K562 (cell line): ENCODE results near the gene MMP17. TPM values are rescaled to one million over a fixed set of nuclear protein-coding genes. Genes with fewer than 3 reads are reported as not detected.

Experiments
- ATAC-seq: fragments of 200-7000 bp; cut with Tn5 transposase; 3 replicates; pipeline ENCODE4 v1.9.1; 2020; ENCODE audit warnings: moderate library complexity
- BruUV-seq: library from RNA; stranded (reverse); fragments of 400-500 nt; replicated peaks from 2 replicates; lab custom pipeline; 2021; lab: Mats Ljungman, UMichigan
- CTCF ChIA-PET: fragments of 300-600 bp; formaldehyde crosslinking; extraction: SDS; loops from one replicate; lab custom pipeline; 2021; ENCODE audit warnings: low intra/inter-chr PET ratio; lab: Yijun Ruan, JAX
- POLR2A ChIA-PET: fragments of 300-600, 350-650 bp; sonication (Branson Sonifier 250); formaldehyde crosslinking; extraction: SDS; loops from one replicate; lab custom pipeline; 2021; ENCODE audit warnings: antibody characterized with exemption, inconsistent platforms; lab: Yijun Ruan, JAX
- DNase-seq, 4 experiments: peaks; one replicate each; pipeline versions ENCODE4 v3.0.0 to v3.0.0-alpha.2; 2011 to 2018; ENCODE audit warnings: low spot score in 3 of 4, mixed read lengths in 3 of 4; ENCODE audit errors: extremely low read depth in 1 of 4
- FAIRE-seq: peaks from 2 replicates; lab custom pipeline; 2011; peaks lifted over from hg19 to GRCh38; lab: Jason Lieb, UNC
- H2AFZ ChIP-seq: 2 replicates; pipeline ENCODE4 v1.6.0; 2011; ENCODE audit warnings: low read depth, low read length, control low read depth, inconsistent platforms
- H3K27ac ChIP-seq: fragments of 200-600 bp; 3 replicates; pipeline ENCODE4 v1.8.0; 2011; ENCODE audit warnings: low read depth, mild to moderate bottlenecking, control low read depth, inconsistent platforms, low read length, moderate library complexity, mixed read lengths; ENCODE audit errors: extremely low read depth
- H3K27me3 ChIP-seq, 2 experiments: fragments of 300-600 bp in 1 of 2; 2 replicates in 1 of 2; 3 replicates in 1 of 2; pipeline versions ENCODE4 v1.6.0 to v1.8.0; 2011; ENCODE audit warnings: inconsistent platforms in 2 of 2, low read length in 2 of 2, mild to moderate bottlenecking in 1 of 2, mixed read lengths in 1 of 2, moderate library complexity in 1 of 2; ENCODE audit not compliant: control insufficient read depth in 2 of 2, insufficient read depth in 2 of 2
- H3K36me3 ChIP-seq: fragments of 300-600 bp; 3 replicates; pipeline ENCODE4 v1.8.0; 2011; ENCODE audit warnings: mild to moderate bottlenecking, low read length, inconsistent platforms; ENCODE audit not compliant: control insufficient read depth, insufficient read depth
- H3K4me1 ChIP-seq, 2 experiments: fragments of 200-600 bp in 1 of 2; replicated peaks in 1 of 2; 2 replicates in 1 of 2; 3 replicates in 1 of 2; pipeline versions ENCODE4 v1.5.1 to v1.8.0; 2011; ENCODE audit warnings: inconsistent platforms in 2 of 2, low read length in 2 of 2, mild to moderate bottlenecking in 1 of 2, mixed read lengths in 1 of 2, moderate library complexity in 1 of 2; ENCODE audit not compliant: control insufficient read depth in 2 of 2, insufficient read depth in 2 of 2
- H3K4me2 ChIP-seq: 2 replicates; pipeline ENCODE4 v1.6.1; 2011; ENCODE audit warnings: low read length, control low read depth, inconsistent platforms, mixed read lengths; ENCODE audit not compliant: insufficient read depth
- H3K4me3 ChIP-seq: fragments of 200-600 bp; sonication (generic), shearing (Covaris generic); 2 replicates; pipeline ENCODE4 v1.5.1; 2016; ENCODE audit warnings: control low read depth, inconsistent platforms
- H3K79me2 ChIP-seq: fragments of 200-600 bp; 3 replicates; pipeline ENCODE4 v1.8.0; 2011; ENCODE audit warnings: low read length, inconsistent platforms; ENCODE audit not compliant: control insufficient read depth, insufficient read depth
- H3K9ac ChIP-seq, 2 experiments: 2 replicates each; pipeline versions ENCODE4 v1.6.0 to v1.6.1; 2011; ENCODE audit warnings: low read depth in 2 of 2, low read length in 2 of 2, control low read depth in 1 of 2, inconsistent platforms in 1 of 2, mild to moderate bottlenecking in 1 of 2, mixed read lengths in 1 of 2; ENCODE audit not compliant: insufficient read depth in 1 of 2
- H3K9me1 ChIP-seq: one replicate; pipeline ENCODE4 v1.6.0; 2011; ENCODE audit warnings: inconsistent platforms, mild to moderate bottlenecking, low read length, moderate library complexity; ENCODE audit not compliant: control insufficient read depth, insufficient read depth
- H3K9me3 ChIP-seq: replicated peaks from 2 replicates; pipeline ENCODE4 v1.5.1; 2011; ENCODE audit warnings: low read depth, low read length, inconsistent platforms; ENCODE audit not compliant: control insufficient read depth, insufficient read depth
- H4K20me1 ChIP-seq: replicated peaks from 2 replicates; pipeline ENCODE4 v1.6.1; 2011; ENCODE audit warnings: low read length, inconsistent platforms, mixed read lengths; ENCODE audit not compliant: control insufficient read depth, insufficient read depth
- BRD4 ChIP-seq: fragments of 200-600 bp; sonication (generic); IDR thresholded peaks from 2 replicates; pipeline ENCODE4 v1.6.1; 2017; ENCODE audit warnings: inconsistent platforms
- KAT8 ChIP-seq: fragments of 450-650 bp; IDR thresholded peaks from 2 replicates; pipeline ENCODE4 v1.6.1; 2016; ENCODE audit warnings: low read depth, mild to moderate bottlenecking
- KLF6 ChIP-seq: fragments of 250-450 bp; sonication (Bioruptor Pico); IDR thresholded peaks from 2 replicates; pipeline ENCODE4 v1.4.0; 2020; ENCODE audit warnings: mild to moderate bottlenecking, moderate library complexity, borderline replicate concordance
- SAFB ChIP-seq: fragments of 200-400 bp; formaldehyde crosslinking; IDR thresholded peaks from 2 replicates; pipeline ENCODE4 v1.6.1; 2017; ENCODE audit warnings: low read depth, low read length, borderline replicate concordance
- TEAD2 ChIP-seq: fragments of 450-650 bp; IDR thresholded peaks from 2 replicates; pipeline ENCODE4 v1.6.1; 2016; ENCODE audit warnings: missing genetic modification characterization, control low read depth, missing compliant biosample characterization
- WGBS: fragments of 100-300 bp; shearing (Covaris generic); methylation state at CpG from one replicate; pipeline ENCODE4 v1.1.6; 2016; ENCODE audit warnings: low coverage, mixed read lengths; ENCODE audit not compliant: insufficient coverage; ENCODE audit errors: missing lambda C conversion rate; 5-methylcytosine and 5-hydroxymethylcytosine counted together
- in situ Hi-C: fragments of 300-500 bp; cut with MboI; formaldehyde crosslinking; loops from 4 replicates; pipeline ENCODE4 v1.15.0; 2018; ENCODE audit warnings: inconsistent platforms, mixed read lengths
- intact Hi-C: fragments of 100-400 bp; cut with micrococcal nuclease; formaldehyde crosslinking; loops from 2 replicates; pipeline ENCODE4 v1.14.2; 2022
- polyA plus RNA-seq, 8 experiments: library from polyadenylated mRNA; depleted of rRNA in 4 of 8; stranded (reverse) in 5 of 8; unstranded in 3 of 8; fragments of >200 nt; fragmentation: Nextera tagmentation in 2 of 8; fragmentation: Illumina TruSeq in 1 of 8; extraction: Ambion mirVana in 2 of 8; extraction: Trizol in 1 of 8; gene quantifications; 2 replicates each; pipeline versions ENCODE4 v1.2.1 to v1.2.3, GENCODE V29; 2011 to 2014; ENCODE audit warnings: inconsistent platforms in 1 of 8, missing spikeins in 1 of 8
- total RNA-seq, 7 experiments: library from RNA; depleted of rRNA in 6 of 7; stranded (reverse); fragments of >200 nt in 6 of 7; fragmentation: Illumina TruSeq in 2 of 7; extraction: Trizol in 2 of 7; gene quantifications; 2 replicates each; pipeline versions ENCODE4 v1.2.1 to v1.2.3, GENCODE V29; 2011 to 2021; ENCODE audit warnings: low replicate concordance in 1 of 7
- TF ChIP-seq, protein P1 (sequence below): fragments of 450-650 bp; formaldehyde crosslinking; IDR thresholded peaks from 2 replicates; pipeline ENCODE4 v1.4.0; 2020; ENCODE audit warnings: mild to moderate bottlenecking, moderate library complexity
- TF ChIP-seq, protein P2 (sequence below): fragments of 450-650 bp; IDR thresholded peaks from 2 replicates; pipeline ENCODE4 v1.6.1; 2014; ENCODE audit warnings: low read depth, mild to moderate bottlenecking, moderate library complexity, borderline replicate concordance
- TF ChIP-seq, protein P3 (sequence below): fragments of 250-450 bp; sonication (Bioruptor Pico); IDR thresholded peaks from 2 replicates; pipeline ENCODE4 v1.4.0; 2020; ENCODE audit warnings: mild to moderate bottlenecking
- TF ChIP-seq, protein P4 (sequence below): fragments of 250-450 bp; sonication (Bioruptor Pico); IDR thresholded peaks from 2 replicates; pipeline ENCODE4 v1.6.1; 2021; ENCODE audit warnings: mild to moderate bottlenecking
- TF ChIP-seq, protein P5 (sequence below): fragments of 250-450 bp; sonication (Bioruptor Pico); IDR thresholded peaks from 2 replicates; pipeline ENCODE4 v1.4.0; 2020

MMP17 gene
- total and polyA plus RNA-seq, 9 of the 15 experiments (the other 6 are each of a cell fraction or from before 2014, with no cell fraction given): 1.1 to 21.2 (median 17.1) TPM; not detected in 2

DNA sequence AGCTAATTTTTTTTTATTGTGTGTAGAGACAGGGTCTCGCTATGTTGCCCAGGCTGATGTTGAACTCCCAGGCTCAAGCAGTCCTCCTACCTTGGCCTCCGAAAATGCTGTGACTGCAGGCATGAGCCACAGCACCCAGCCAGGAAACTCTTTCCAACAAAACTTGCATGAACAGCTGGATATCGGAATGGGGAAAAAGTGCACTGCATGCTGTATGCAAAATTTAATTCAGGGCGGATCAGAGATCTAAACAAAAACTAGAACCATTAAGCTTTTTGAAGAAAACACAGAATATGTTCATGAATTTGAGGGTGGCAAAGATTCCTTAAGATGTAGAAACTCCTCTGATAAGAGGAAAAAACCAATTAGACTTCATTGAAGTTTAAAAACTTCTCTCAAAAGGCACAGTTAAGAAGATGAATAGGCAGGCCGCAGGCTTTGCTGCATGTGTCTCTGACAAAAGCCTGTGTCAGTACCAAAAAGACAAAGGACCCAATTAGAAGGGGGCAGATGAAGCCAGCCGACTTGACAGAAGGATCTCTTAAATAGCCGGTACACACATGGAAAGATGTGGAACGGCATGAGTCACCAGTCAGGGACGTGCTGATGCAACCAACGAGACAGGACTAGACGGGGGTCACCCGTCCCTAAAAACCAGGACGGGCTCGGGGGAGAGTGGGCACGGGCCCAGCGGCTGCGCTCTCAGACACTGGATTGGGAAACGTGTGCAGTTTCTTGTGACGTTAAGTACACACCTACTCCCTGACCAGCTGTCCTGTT lies 34.8 kb upstream of the MMP17 start:
- intact Hi-C loops: no loop called here
- CTCF ChIA-PET: no interaction called here
- TF ChIP-seq SAFB (no peak), TEAD2 (tag) (no peak), KLF6 (CRISPR knock-in tag) (no peak), BRD4 (no peak), KAT8 (no peak)
- TF ChIP-seq, protein P1, sequence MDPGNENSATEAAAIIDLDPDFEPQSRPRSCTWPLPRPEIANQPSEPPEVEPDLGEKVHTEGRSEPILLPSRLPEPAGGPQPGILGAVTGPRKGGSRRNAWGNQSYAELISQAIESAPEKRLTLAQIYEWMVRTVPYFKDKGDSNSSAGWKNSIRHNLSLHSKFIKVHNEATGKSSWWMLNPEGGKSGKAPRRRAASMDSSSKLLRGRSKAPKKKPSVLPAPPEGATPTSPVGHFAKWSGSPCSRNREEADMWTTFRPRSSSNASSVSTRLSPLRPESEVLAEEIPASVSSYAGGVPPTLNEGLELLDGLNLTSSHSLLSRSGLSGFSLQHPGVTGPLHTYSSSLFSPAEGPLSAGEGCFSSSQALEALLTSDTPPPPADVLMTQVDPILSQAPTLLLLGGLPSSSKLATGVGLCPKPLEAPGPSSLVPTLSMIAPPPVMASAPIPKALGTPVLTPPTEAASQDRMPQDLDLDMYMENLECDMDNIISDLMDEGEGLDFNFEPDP (CRISPR knock-in tag): no peak
- TF ChIP-seq, protein P2, sequence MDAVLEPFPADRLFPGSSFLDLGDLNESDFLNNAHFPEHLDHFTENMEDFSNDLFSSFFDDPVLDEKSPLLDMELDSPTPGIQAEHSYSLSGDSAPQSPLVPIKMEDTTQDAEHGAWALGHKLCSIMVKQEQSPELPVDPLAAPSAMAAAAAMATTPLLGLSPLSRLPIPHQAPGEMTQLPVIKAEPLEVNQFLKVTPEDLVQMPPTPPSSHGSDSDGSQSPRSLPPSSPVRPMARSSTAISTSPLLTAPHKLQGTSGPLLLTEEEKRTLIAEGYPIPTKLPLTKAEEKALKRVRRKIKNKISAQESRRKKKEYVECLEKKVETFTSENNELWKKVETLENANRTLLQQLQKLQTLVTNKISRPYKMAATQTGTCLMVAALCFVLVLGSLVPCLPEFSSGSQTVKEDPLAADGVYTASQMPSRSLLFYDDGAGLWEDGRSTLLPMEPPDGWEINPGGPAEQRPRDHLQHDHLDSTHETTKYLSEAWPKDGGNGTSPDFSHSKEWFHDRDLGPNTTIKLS: no peak
- TF ChIP-seq, protein P3, sequence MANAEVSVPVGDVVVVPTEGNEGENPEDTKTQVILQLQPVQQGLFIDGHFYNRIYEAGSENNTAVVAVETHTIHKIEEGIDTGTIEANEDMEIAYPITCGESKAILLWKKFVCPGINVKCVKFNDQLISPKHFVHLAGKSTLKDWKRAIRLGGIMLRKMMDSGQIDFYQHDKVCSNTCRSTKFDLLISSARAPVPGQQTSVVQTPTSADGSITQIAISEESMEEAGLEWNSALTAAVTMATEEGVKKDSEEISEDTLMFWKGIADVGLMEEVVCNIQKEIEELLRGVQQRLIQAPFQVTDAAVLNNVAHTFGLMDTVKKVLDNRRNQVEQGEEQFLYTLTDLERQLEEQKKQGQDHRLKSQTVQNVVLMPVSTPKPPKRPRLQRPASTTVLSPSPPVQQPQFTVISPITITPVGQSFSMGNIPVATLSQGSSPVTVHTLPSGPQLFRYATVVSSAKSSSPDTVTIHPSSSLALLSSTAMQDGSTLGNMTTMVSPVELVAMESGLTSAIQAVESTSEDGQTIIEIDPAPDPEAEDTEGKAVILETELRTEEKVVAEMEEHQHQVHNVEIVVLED (CRISPR knock-in tag): no peak
- TF ChIP-seq, protein P4, sequence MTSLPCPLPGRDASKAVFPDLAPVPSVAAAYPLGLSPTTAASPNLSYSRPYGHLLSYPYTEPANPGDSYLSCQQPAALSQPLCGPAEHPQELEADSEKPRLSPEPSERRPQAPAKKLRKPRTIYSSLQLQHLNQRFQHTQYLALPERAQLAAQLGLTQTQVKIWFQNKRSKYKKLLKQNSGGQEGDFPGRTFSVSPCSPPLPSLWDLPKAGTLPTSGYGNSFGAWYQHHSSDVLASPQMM (CRISPR knock-in tag): no peak
- TF ChIP-seq, protein P5, sequence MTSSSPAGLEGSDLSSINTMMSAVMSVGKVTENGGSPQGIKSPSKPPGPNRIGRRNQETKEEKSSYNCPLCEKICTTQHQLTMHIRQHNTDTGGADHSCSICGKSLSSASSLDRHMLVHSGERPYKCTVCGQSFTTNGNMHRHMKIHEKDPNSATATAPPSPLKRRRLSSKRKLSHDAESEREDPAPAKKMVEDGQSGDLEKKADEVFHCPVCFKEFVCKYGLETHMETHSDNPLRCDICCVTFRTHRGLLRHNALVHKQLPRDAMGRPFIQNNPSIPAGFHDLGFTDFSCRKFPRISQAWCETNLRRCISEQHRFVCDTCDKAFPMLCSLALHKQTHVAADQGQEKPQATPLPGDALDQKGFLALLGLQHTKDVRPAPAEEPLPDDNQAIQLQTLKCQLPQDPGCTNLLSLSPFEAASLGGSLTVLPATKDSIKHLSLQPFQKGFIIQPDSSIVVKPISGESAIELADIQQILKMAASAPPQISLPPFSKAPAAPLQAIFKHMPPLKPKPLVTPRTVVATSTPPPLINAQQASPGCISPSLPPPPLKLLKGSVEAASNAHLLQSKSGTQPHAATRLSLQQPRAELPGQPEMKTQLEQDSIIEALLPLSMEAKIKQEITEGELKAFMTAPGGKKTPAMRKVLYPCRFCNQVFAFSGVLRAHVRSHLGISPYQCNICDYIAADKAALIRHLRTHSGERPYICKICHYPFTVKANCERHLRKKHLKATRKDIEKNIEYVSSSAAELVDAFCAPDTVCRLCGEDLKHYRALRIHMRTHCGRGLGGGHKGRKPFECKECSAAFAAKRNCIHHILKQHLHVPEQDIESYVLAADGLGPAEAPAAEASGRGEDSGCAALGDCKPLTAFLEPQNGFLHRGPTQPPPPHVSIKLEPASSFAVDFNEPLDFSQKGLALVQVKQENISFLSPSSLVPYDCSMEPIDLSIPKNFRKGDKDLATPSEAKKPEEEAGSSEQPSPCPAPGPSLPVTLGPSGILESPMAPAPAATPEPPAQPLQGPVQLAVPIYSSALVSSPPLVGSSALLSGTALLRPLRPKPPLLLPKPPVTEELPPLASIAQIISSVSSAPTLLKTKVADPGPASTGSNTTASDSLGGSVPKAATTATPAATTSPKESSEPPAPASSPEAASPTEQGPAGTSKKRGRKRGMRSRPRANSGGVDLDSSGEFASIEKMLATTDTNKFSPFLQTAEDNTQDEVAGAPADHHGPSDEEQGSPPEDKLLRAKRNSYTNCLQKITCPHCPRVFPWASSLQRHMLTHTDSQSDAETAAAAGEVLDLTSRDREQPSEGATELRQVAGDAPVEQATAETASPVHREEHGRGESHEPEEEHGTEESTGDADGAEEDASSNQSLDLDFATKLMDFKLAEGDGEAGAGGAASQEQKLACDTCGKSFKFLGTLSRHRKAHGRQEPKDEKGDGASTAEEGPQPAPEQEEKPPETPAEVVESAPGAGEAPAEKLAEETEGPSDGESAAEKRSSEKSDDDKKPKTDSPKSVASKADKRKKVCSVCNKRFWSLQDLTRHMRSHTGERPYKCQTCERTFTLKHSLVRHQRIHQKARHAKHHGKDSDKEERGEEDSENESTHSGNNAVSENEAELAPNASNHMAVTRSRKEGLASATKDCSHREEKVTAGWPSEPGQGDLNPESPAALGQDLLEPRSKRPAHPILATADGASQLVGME (CRISPR knock-in tag): no peak

More for the DNA sequence above, 34.8 kb upstream of the MMP17 start:
- Histone ChIP-seq H3K9ac (no peak overlapping the region), H3K36me3 (peaks cover 86% of the 10 kb centered on the region), H3K9me3 (no peaks in the 10 kb centered on the region), H2AFZ (no peak overlapping the region), H4K20me1 (0 out of 2 replicates have a peak, but pooled peaks cover 4% of the 10 kb centered on the region), H3K4me2 (no peak overlapping the region), H3K27ac (no peak overlapping the region), H3K79me2 (no peaks in the 10 kb centered on the region), H3K27me3 (no peaks in the 10 kb centered on the region), H3K4me1 (no peaks in the 10 kb centered on the region), H3K4me3 (no peak overlapping the region), H3K9me1 (peaks cover 4% of the 10 kb centered on the region)
- POLR2A ChIA-PET: interaction anchor here (0.7 to 1.9 kb wide), 2 partner anchors 12 to 173 kb away, joined by 3 to 4 read pairs; no protein-coding TSS in a partner anchor
- ATAC-seq: no peak
- peak; percentile 67 for FAIRE-seq
- WGBS: 90% methylated on average over 19 of the region's 19 CpGs
- in situ Hi-C loops: no loop called here
- no peak for DNase-seq
- BruUV-seq: no TSS peak
